Measurements from ENCODE around the gene RPLP2. TPM values are rescaled to one million over a fixed set of nuclear protein-coding genes. Genes with fewer than 3 reads are reported as not detected.

The RPLP2 gene
- total RNA-seq, 2 experiments from 2014 or later = 2,888 to 3,019 TPM

DNA sequence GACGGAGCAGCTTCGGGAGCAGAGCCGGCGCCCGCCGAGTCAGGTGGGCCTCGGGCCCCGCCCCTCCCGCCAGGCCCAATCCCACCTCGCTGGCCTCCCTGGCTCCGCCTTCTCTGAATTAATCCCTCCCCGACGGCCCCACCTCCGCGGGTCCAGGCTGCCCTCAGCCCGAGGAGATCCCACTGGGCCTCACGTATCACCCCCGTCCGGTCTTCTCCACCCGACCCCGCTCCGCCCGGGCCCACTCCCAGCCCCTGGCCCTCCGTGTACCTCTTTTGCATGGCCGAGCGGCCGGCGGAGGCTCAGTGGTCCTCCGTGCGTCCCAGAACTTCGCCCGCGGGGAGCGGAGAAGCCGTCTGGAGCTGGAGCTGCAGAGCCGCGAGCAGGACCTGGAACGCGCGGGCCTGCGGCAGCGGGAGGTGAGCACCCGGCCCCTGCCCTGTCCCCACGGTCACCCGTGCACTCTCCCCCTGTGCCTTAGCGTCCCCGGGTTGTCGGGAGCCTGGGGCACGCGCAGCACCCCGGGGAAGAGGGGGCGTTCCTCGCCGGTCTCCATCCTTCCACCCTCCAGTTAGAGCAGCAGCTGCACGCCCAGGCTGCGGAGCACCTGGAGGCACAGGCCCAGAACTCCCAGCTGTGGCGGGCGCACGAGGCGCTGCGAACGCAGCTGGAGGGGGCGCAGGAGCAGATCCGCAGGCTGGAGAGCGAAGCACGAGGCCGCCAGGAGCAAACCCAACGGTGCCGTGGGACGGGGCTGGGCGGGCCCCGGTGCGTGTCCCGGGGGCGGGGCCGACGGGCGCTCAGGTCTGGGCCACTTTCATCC lies 20.7 kb downstream of the RPLP2 start:
- Mint-ChIP-seq H3K4me3 (peak overlapping the region; percentile 65), H3K27me3 (peaks cover 30% of the 10 kb centered on the region), H3K27ac (no peak overlapping the region), H3K4me1 (peaks cover 21% of the 10 kb centered on the region), H3K9me3 (no peaks in the 10 kb centered on the region), H3K36me3 (peaks cover 2% of the 10 kb centered on the region)
- POLR2A ChIA-PET = interaction anchor here (1.3 to 9.6 kb wide), 4 partner anchors 11 to 53 kb away, joined by 3 to 67 read pairs (median 24); partner anchors contain the start of genes GATD1, PNPLA2, POLR2L and RPLP2
- ATAC-seq (ENCODE audit: low read depth) (peak; percentile 63), DNase-seq (peak; percentile 84)

DNA sequence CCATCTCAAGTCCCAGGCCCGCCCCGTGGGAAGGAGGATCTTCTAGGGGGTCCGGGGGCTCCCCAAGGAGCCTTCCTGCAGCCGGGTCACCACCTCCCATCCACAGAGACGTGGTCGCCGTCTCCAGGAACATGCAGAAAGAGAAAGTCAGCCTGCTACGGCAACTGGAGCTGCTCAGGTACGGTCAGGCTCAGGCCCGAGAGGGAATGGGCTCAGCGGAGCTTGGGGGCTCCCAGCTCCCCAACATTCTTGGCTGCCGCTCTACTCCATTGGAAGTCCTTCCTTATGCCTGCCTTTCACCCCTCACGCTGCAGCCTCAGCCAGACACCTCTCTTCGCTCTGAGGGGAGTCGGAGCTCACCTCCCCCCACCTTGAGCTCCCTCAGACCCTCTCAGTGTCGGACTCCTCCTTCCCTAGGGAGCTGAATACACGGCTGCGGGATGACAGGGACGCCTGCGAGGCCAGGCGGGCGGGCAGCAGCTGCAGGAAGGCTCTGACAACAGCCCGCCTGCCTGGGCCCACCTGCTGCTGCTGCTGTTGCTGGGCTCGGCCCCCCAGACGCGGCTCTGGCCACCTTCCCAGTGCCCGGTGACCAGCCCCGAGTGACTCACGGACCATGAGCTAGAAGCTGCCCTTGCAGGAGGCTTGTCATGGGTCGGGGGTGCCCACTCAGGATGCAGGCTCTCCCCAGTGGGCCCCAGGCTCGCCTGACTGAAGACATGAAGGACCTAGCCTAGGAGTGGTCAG lies 21.5 kb downstream of the RPLP2 start:
- H3K4me3 Mint-ChIP-seq = peak overlapping the region; percentile 33
- H3K27ac Mint-ChIP-seq = no peak overlapping the region
- peaks cover 21% of the 10 kb centered on the region for H3K4me1 Mint-ChIP-seq
- peaks cover 30% of the 10 kb centered on the region for H3K27me3 Mint-ChIP-seq
- no peaks in the 10 kb centered on the region for H3K9me3 Mint-ChIP-seq
- DNase-seq = no peak
- POLR2A ChIA-PET = interaction anchor here (2.5 to 9.6 kb wide), 3 partner anchors 11 to 22 kb away, joined by 9 to 67 read pairs (median 39); partner anchors contain the start of genes PNPLA2, POLR2L, RPLP2 and TSPAN4
- peaks cover 2% of the 10 kb centered on the region for H3K36me3 Mint-ChIP-seq
- no peak for ATAC-seq (ENCODE audit: low read depth)

DNA sequence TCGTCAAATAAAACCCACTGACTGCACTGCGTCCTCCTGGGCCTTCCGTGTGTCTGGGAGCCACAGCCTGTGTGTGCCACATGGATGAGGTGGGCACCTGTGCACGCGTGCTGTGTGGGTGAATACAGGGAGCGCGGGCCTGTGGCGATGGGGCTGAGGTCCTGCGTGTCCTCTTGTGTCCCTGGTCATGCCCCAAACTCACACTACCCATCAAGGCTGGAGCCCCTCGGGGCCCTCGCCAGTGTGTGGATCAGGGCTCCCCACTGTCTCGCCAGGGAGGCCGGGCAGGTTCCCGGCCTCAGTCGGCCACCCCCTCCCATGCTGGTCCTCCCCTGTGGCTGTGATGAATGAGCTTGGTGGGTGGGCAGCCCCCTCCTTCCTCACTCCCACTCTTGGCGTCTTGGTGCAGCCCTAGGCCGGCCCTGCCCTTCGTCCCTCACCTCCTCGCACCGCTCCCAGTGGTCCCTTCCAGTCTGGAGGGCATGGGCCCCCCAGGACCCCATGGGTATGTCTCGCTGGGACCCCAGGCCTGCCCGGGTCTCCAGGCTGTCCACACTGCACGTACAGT lies 22.3 kb downstream of the RPLP2 start:
- H3K4me3 Mint-ChIP-seq = peak overlapping the region; percentile 33
- DNase-seq (no peak), ATAC-seq (ENCODE audit: low read depth) (no peak)
- H3K9me3 Mint-ChIP-seq = no peaks in the 10 kb centered on the region
- no peak overlapping the region for H3K27ac Mint-ChIP-seq
- H3K36me3 Mint-ChIP-seq = peaks cover 2% of the 10 kb centered on the region
- H3K4me1 Mint-ChIP-seq = peaks cover 17% of the 10 kb centered on the region
- peaks cover 30% of the 10 kb centered on the region for H3K27me3 Mint-ChIP-seq
- POLR2A ChIA-PET = interaction anchor here (0.5 to 9.6 kb wide), 6 partner anchors 10 to 89 kb away, joined by 4 to 67 read pairs (median 10); partner anchors contain the start of genes PIDD1, PNPLA2, POLR2L and RPLP2

- POLR2A ChIA-PET = interaction anchor here (0.5 to 9.6 kb wide), 7 partner anchors 9 to 88 kb away, joined by 4 to 67 read pairs (median 9); partner anchors contain the start of genes PIDD1, PNPLA2, POLR2L and RPLP2
- ATAC-seq (ENCODE audit: low read depth) (peak; percentile 48), DNase-seq (peak; percentile 71)
- Mint-ChIP-seq H3K27ac (no peak within 1 kb of the TSS), H3K36me3 (peaks cover 1% of the 10 kb centered on the region), H3K27me3 (peaks cover 28% of the 10 kb centered on the region), H3K4me3 (peak within 1 kb of the TSS; percentile 62), H3K9me3 (no peaks in the 10 kb centered on the region), H3K4me1 (peaks cover 16% of the 10 kb centered on the region)
Observed at GRCh38 chr11:832529-833113, 22.9 kb downstream of the RPLP2 start, which contains the start of gene CD151. Gene CD151, plus strand, starts transcription at chr11:832952. Its CDS starts 3,118 bp downstream, at chr11:836070.

DNA sequence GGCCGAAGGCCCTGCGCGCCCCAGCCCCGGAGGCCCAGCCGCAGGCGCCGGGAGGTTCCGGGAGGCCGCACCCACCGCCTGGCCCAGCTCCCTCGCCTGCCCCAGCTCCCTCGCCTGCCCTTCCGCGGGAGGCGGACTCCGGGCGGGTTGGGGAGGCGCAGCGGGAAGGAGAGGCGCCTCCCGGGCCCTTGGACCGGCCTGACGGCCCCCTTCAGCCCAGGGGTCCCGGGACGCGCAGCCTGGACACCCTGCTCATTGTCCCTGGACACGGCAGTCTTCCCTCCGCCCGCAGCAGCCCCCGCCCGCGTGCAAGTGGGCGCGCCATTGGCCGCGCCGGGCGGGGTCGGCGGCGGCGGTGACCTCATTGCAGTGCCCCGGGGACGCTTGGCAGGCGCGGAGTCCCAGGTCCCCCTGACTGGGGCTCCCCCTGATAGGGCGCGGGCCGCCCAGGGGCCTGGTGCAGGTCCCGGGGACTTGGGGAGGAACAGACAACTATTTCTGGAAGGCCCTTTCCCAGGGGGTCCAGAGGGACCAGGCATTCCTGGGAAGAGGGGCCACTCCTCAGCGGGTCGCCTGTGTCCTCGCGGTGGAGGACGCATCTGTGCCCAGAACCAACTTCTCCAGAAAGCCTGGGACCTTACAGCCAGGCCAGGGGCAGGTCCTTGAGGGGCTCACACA lies 23.5 kb downstream of the RPLP2 start:
- Mint-ChIP-seq H3K27ac (no peak overlapping the region), H3K9me3 (no peaks in the 10 kb centered on the region), H3K27me3 (peaks cover 25% of the 10 kb centered on the region), H3K4me3 (peak overlapping the region; percentile 62), H3K4me1 (peaks cover 10% of the 10 kb centered on the region), H3K36me3 (no peaks in the 10 kb centered on the region)
- ATAC-seq (ENCODE audit: low read depth) (peak; percentile 19), DNase-seq (peak; percentile 71)
- POLR2A ChIA-PET = interaction anchor here (0.8 to 9.6 kb wide), 6 partner anchors 9 to 28 kb away, joined by 4 to 67 read pairs (median 10); partner anchors contain the start of genes PIDD1, PNPLA2, POLR2L and RPLP2

GRCh38 chr11:833849-834311 lies 24.1 kb downstream of the RPLP2 start:
- POLR2A ChIA-PET = interaction anchor here (0.6 to 9.6 kb wide), 3 partner anchors 8 to 23 kb away, joined by 4 to 67 read pairs (median 20); partner anchors contain the start of genes PNPLA2, POLR2L and TSPAN4
- Mint-ChIP-seq H3K27ac (no peak overlapping the region), H3K4me1 (peaks cover 10% of the 10 kb centered on the region), H3K4me3 (peak overlapping the region; percentile 62), H3K27me3 (peaks cover 19% of the 10 kb centered on the region), H3K36me3 (peaks cover 3% of the 10 kb centered on the region), H3K9me3 (no peaks in the 10 kb centered on the region)
- DNase-seq = no peak
- no peak for ATAC-seq (ENCODE audit: low read depth)

GRCh38 chr11:834371-835316 lies 24.9 kb downstream of the RPLP2 start:
- Mint-ChIP-seq H3K4me1 (peaks cover 5% of the 10 kb centered on the region), H3K4me3 (peak overlapping the region; percentile 16), H3K36me3 (peaks cover 3% of the 10 kb centered on the region), H3K9me3 (no peaks in the 10 kb centered on the region), H3K27ac (no peak overlapping the region), H3K27me3 (peaks cover 11% of the 10 kb centered on the region)
- DNase-seq (no peak), ATAC-seq (ENCODE audit: low read depth) (no peak)
- POLR2A ChIA-PET = interaction anchor here (0.6 to 9.6 kb wide), 4 partner anchors 7 to 525 kb away, joined by 3 to 67 read pairs (median 12); partner anchors contain the start of genes PNPLA2, POLR2L and TSPAN4

DNA sequence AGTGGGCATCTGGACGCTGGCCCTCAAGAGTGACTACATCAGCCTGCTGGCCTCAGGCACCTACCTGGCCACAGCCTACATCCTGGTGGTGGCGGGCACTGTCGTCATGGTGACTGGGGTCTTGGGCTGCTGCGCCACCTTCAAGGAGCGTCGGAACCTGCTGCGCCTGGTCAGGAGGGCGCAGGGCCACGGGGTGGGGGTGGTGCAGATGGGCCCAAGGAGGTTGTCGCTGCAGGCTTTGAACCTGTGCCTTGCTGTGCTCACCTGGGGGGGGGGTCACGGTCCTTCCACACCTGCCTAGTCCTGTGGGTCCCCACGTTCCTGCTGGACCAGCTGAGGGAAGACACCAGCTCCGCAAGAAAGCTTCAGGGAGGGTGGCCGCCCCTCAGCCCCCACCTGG lies 26.5 kb downstream of the RPLP2 start:
- peaks cover 10% of the 10 kb centered on the region for H3K4me1 Mint-ChIP-seq
- no peak overlapping the region for H3K27ac Mint-ChIP-seq
- H3K27me3 Mint-ChIP-seq = peaks cover 7% of the 10 kb centered on the region
- ATAC-seq (ENCODE audit: low read depth) (no peak), DNase-seq (no peak)
- H3K9me3 Mint-ChIP-seq = no peaks in the 10 kb centered on the region
- peaks cover 6% of the 10 kb centered on the region for H3K36me3 Mint-ChIP-seq
- H3K4me3 Mint-ChIP-seq = no peak overlapping the region
- POLR2A ChIA-PET = interaction anchor here (0.5 kb wide), 1 partner anchor 13 kb away, joined by 3 read pairs; no protein-coding TSS in a partner anchor

DNA sequence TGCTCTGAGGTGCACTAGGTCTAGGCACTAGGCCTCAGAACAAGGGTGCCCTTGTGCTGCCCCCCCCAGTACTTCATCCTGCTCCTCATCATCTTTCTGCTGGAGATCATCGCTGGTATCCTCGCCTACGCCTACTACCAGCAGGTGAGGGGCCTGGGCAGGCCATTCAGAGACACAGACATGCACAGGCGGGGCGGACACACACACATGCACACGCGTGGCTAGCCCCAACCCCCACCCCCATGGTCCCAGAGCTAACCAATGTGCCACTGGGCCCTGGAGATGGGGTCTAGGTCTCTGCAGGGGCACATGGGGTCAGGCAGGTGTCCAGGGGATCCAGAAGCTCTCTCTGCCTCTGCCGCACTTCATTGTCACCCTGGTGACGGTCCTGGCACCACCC lies 26.9 kb downstream of the RPLP2 start:
- no peak for DNase-seq
- H3K9me3 Mint-ChIP-seq = no peaks in the 10 kb centered on the region
- POLR2A ChIA-PET = interaction anchor here (0.5 kb wide), 1 partner anchor 14 kb away, joined by 3 read pairs; no protein-coding TSS in a partner anchor
- H3K4me1 Mint-ChIP-seq = peaks cover 10% of the 10 kb centered on the region
- H3K36me3 Mint-ChIP-seq = peaks cover 6% of the 10 kb centered on the region
- ATAC-seq (ENCODE audit: low read depth) = no peak
- H3K4me3 Mint-ChIP-seq = no peak overlapping the region
- peaks cover 3% of the 10 kb centered on the region for H3K27me3 Mint-ChIP-seq
- H3K27ac Mint-ChIP-seq = no peak overlapping the region

GRCh38 chr11:837189-837989 lies 27.6 kb downstream of the RPLP2 start:
- no peaks in the 10 kb centered on the region for H3K9me3 Mint-ChIP-seq
- H3K4me1 Mint-ChIP-seq = peaks cover 10% of the 10 kb centered on the region
- DNase-seq = no peak
- no peak overlapping the region for H3K4me3 Mint-ChIP-seq
- no peak overlapping the region for H3K27ac Mint-ChIP-seq
- no peak for ATAC-seq (ENCODE audit: low read depth)
- H3K36me3 Mint-ChIP-seq = peaks cover 6% of the 10 kb centered on the region
- no peaks in the 10 kb centered on the region for H3K27me3 Mint-ChIP-seq
- POLR2A ChIA-PET = no interaction called here

- no peak overlapping the region for H3K4me3 Mint-ChIP-seq
- peaks cover 10% of the 10 kb centered on the region for H3K4me1 Mint-ChIP-seq
- no peak for ATAC-seq (ENCODE audit: low read depth)
- no peak overlapping the region for H3K27ac Mint-ChIP-seq
- no peaks in the 10 kb centered on the region for H3K27me3 Mint-ChIP-seq
- POLR2A ChIA-PET = interaction anchor here (0.6 kb wide), 1 partner anchor 27 kb away, joined by 3 read pairs; no protein-coding TSS in a partner anchor
- H3K36me3 Mint-ChIP-seq = peaks cover 6% of the 10 kb centered on the region
- no peaks in the 10 kb centered on the region for H3K9me3 Mint-ChIP-seq
- no peak for DNase-seq
Observed at GRCh38 chr11:837990-838307, 28.2 kb downstream of the RPLP2 start.
